ENCODE measurements around the gene CCDC8. TPM values are rescaled to one million over a fixed set of nuclear protein-coding genes. Genes with fewer than 3 reads are reported as not detected.
"Not testable (repeated sequence)": the region's sequence is repeated elsewhere in the genome, so short reads cannot be mapped to it uniquely, and the experiment has no call there.

CCDC8 gene
- total and polyA plus RNA-seq, 8 donors = 0.29 to 22.9 (median 2.6) TPM; not detected in 2

DNA sequence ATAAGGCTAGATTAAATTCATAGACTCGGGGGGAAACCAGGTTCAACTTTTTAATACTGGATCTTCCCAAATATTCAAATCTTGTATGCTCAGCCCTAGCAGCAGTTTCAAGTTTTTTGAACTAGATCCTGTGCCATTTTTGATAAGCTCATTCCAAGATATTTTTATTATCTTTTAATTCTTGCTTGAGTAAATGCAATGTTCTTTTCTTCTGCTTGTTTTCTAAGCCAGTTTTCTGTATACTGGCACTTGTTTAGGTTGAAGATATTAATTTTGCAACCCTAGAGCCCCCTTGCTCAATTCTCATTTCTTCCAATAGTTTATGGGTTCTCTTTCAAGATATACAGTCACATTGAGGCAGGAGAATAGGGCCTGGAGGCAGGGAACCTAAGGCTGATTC, 28.5 kb upstream of the CCDC8 start:
- WGBS, 5 donors = 11 to 53% (median 42%) methylated on average over 1 of the region's 1 CpG
- TF ChIP-seq EP300 (IDR thresholded peaks at IDR 0.05) (no peak), POLR2A (IDR thresholded peaks at IDR 0.05) (no peak), POLR2AphosphoS5 (IDR thresholded peaks at IDR 0.05) (no peak)
- TF ChIP-seq, protein P1, sequence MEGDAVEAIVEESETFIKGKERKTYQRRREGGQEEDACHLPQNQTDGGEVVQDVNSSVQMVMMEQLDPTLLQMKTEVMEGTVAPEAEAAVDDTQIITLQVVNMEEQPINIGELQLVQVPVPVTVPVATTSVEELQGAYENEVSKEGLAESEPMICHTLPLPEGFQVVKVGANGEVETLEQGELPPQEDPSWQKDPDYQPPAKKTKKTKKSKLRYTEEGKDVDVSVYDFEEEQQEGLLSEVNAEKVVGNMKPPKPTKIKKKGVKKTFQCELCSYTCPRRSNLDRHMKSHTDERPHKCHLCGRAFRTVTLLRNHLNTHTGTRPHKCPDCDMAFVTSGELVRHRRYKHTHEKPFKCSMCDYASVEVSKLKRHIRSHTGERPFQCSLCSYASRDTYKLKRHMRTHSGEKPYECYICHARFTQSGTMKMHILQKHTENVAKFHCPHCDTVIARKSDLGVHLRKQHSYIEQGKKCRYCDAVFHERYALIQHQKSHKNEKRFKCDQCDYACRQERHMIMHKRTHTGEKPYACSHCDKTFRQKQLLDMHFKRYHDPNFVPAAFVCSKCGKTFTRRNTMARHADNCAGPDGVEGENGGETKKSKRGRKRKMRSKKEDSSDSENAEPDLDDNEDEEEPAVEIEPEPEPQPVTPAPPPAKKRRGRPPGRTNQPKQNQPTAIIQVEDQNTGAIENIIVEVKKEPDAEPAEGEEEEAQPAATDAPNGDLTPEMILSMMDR (IDR thresholded peaks at IDR 0.05) = no peak
- Histone ChIP-seq H3K36me3 (no peaks in the 10 kb centered on the region), H3K27me3 (no peaks in the 10 kb centered on the region), H3K9me3 (no peaks in the 10 kb centered on the region), H3K27ac (no peak overlapping the region), H3K4me1 (peaks cover 7 to 22% (median 16%) of the 10 kb centered on the region in 4 donors), H3K4me3 (no peak overlapping the region)
- intact Hi-C loops (cut with DNase I; ENCODE audit: low total_unique reads) = no loop called here
- peak in 1 of 2 donors; percentile 35 for DNase-seq

DNA sequence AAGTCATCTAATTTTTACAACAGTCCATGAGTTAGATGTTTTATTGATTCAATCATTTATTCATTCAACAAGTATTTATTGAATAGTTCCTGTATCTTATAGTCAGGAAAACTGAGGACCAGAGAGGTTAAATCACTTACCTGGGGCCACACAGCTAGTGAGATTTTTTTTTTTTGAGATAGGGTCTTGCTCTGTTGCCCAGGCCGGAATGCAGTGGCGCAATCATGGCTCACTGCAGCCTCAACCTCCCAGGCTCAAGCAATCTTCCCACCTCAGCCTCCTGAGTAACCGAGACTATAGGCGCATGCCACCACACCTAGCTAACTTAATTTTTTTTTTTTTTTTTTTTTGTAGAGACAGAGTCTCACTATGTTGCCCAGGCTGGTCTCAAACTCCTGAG, 22.3 kb upstream of the CCDC8 start:
- H3K27ac ChIP-seq; DNase-seq; H3K4me3 ChIP-seq; H3K4me1 ChIP-seq; H3K9me3 ChIP-seq; H3K36me3 ChIP-seq; intact Hi-C loops (cut with DNase I; ENCODE audit: low total_unique reads): not testable (repeated sequence)
- WGBS, 5 donors = 94 to 97% (median 96%) methylated on average over 4 of the region's 4 CpGs
- peaks cover 0 to 45% (median 5%) of the 10 kb centered on the region in 3 donors for H3K27me3 ChIP-seq

DNA sequence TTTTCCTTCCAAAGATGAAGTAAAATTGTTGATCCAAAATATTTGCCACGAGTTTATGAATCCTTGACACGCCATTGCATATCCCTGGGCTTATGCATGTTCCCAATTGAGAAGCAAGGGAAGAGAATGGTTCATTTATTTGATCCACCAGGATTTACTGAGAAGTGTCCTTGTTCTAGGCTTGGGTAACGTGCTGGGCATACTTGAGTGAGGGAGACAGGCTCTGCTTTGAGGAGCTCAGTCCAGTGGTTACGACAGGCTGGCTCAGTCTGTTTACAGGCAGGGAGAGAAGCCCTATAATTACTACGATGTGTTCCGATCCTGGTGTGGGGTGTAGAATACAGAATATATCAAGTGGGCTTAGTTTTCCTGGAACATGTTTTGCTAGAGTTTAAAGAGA, 21.6 kb upstream of the CCDC8 start:
- H3K4me1 ChIP-seq = no peaks in the 10 kb centered on the region
- no peaks in the 10 kb centered on the region for H3K9me3 ChIP-seq
- no peak for TF ChIP-seq POLR2AphosphoS5 (IDR thresholded peaks at IDR 0.05)
- no peak for TF ChIP-seq POLR2A (IDR thresholded peaks at IDR 0.05)
- no peak for TF ChIP-seq EP300 (IDR thresholded peaks at IDR 0.05)
- intact Hi-C loops (cut with DNase I; ENCODE audit: low total_unique reads) = no loop called here
- no peak overlapping the region for H3K27ac ChIP-seq
- H3K36me3 ChIP-seq = no peaks in the 10 kb centered on the region
- peaks cover 0 to 49% (median 5%) of the 10 kb centered on the region in 3 donors for H3K27me3 ChIP-seq
- 49 to 61% (median 50%) methylated on average over 6 of the region's 6 CpGs for WGBS, 5 donors
- H3K4me3 ChIP-seq = no peak overlapping the region
- no peak for DNase-seq

DNA sequence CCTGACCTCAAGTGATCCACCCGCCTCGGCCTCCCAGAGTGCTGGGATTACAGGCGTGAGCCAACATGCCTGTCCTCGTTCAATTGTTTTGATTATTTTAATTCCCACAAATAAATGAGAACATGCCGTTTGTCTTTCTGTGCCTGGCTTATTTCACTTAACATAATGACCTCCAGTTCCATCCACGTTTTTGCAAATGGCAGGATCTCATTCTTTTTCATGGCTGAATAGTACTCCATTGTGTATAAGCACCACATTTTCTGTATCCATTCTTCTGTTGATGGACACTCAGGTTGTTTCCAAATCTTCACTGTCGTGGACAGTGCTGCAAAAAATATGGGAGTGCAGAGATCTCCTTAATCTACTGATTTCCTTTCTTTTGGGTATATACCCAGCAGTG, 20.1 kb upstream of the CCDC8 start:
- H3K4me3 ChIP-seq; H3K4me1 ChIP-seq; intact Hi-C loops (cut with DNase I; ENCODE audit: low total_unique reads); H3K36me3 ChIP-seq; H3K9me3 ChIP-seq; H3K27ac ChIP-seq; DNase-seq: not testable (repeated sequence)
- 55 to 64% (median 62%) methylated on average over 7 of the region's 7 CpGs for WGBS, 5 donors
- peaks cover 0 to 65% (median 10%) of the 10 kb centered on the region in 3 donors for H3K27me3 ChIP-seq

DNA sequence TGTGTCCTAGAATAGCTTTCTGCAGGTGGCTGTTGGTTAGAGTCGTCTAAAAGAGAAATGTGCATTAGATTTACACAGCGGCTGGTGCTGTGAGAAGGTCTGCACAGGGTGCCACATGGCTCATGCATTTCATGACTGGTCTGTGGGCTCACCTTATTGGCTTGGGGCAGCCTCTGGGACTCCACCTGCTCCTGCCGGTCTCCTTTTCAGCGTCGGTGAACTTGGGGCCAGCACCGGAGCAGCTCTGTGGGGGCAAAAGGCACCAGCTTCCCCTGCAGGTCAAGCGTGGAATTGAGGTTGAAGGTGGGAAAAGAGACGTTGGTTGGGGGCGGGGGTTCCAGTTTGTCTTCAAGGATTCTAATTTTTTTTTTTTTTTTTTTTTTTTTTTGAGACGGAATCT, 18.5 kb upstream of the CCDC8 start:
- peak in 1 of 2 donors; percentile 55 for DNase-seq
- TF ChIP-seq POLR2A (IDR thresholded peaks at IDR 0.05) (no peak), POLR2AphosphoS5 (IDR thresholded peaks at IDR 0.05) (no peak), EP300 (IDR thresholded peaks at IDR 0.05) (no peak)
- TF ChIP-seq, protein P1 (IDR thresholded peaks at IDR 0.05) = no peak
- no peak overlapping the region for H3K4me3 ChIP-seq

DNA sequence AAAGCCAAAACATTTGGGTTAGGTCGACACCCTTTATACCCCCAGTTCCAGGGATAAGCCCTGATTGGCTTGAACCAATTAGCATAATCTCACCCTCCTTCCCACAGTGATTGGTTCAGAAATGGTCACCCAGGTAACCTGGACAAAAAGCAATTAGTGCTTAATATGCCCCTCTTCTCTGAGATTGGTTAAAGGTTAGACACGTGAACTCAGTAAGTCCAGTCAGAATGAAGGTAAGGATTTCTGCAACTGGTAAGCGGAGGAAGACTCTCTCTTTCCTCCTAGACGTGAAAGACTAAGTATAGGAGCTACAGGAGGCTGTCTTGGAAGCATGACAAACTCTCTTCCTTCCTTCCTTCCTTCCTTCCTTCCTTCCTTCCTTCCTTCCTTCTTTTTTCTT, 16.6 kb upstream of the CCDC8 start:
- no peak overlapping the region for H3K27ac ChIP-seq
- 69 to 84% (median 78%) methylated on average over 4 of the region's 4 CpGs for WGBS, 5 donors
- peaks cover 0 to 90% (median 25%) of the 10 kb centered on the region in 3 donors for H3K27me3 ChIP-seq
- intact Hi-C loops (cut with DNase I; ENCODE audit: low total_unique reads) = no loop called here
- DNase-seq = no peak
- H3K4me1 ChIP-seq = peaks cover 6 to 31% (median 19%) of the 10 kb centered on the region in 4 donors
- TF ChIP-seq, protein P1 (IDR thresholded peaks at IDR 0.05) = no peak
- TF ChIP-seq POLR2AphosphoS5 (IDR thresholded peaks at IDR 0.05) (no peak), EP300 (IDR thresholded peaks at IDR 0.05) (no peak), POLR2A (IDR thresholded peaks at IDR 0.05) (no peak)
- no peaks in the 10 kb centered on the region for H3K9me3 ChIP-seq
- H3K36me3 ChIP-seq = no peaks in the 10 kb centered on the region
- no peak overlapping the region for H3K4me3 ChIP-seq

More for the DNA sequence above, 18.5 kb upstream of the CCDC8 start:
- Histone ChIP-seq H3K27me3 (peaks cover 0 to 81% (median 17%) of the 10 kb centered on the region in 3 donors), H3K4me1 (peaks cover 0 to 18% (median 10%) of the 10 kb centered on the region in 4 donors), H3K27ac (no peak overlapping the region), H3K36me3 (no peaks in the 10 kb centered on the region), H3K9me3 (no peaks in the 10 kb centered on the region)
- 26 to 42% (median 35%) methylated on average over 8 to 10 of the region's 10 CpGs for WGBS, 5 donors
- intact Hi-C loops (cut with DNase I; ENCODE audit: low total_unique reads) = no loop called here
